SHP77 (cell line): Measurements from ENCODE around the gene CRTC1.
"Not testable (repeated sequence)": the region's sequence is repeated elsewhere in the genome, so short reads cannot be mapped to it uniquely, and the experiment has no call there.

ENCODE experiments used
- DNase-seq, 2 experiments: peaks; one replicate each; lab custom pipeline; 2025; lab: John Stamatoyannopoulos, UW

The CRTC1 gene

DNA sequence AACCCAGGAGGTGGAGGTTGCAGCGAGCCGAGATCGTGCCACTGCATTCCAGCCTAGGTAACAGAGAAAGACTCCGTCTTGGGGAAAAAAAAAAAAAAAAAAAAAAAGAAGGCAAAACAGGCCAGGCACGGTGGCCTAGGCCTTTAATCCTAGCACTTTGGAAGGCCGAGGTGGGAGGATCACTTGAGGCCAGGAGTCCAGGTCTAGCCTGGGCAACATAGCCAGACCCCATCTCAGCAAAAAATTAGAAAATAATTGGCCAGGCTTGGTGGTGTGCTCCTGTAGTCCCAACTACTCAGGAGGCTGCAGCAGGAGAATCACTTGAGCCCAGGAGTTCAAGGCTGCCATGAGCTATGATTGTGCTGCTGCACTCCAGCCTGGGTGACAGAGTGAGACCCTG lies 43.4 kb downstream of the CRTC1 start:
- no peak for DNase-seq

DNA sequence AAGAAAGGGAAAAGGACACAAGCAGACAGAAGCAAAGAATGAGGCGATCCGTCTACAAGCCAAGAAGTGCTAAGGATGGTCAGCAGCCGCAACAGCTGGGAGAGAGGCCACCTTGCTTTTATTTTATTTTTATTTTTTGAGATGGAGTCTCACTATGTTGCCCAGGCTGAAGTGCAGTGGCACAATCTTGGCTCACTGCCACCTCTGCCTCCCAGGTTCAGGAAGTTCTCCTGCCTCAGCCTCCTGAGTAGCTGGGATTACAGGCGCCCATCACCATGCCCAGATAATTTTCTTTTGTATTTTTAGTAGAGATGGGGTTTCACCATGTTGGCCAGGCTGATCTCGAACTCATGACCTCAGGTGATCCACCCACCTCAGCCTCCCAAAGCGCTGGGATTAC lies 44.1 kb downstream of the CRTC1 start:
- DNase-seq: not testable (repeated sequence)

DNA sequence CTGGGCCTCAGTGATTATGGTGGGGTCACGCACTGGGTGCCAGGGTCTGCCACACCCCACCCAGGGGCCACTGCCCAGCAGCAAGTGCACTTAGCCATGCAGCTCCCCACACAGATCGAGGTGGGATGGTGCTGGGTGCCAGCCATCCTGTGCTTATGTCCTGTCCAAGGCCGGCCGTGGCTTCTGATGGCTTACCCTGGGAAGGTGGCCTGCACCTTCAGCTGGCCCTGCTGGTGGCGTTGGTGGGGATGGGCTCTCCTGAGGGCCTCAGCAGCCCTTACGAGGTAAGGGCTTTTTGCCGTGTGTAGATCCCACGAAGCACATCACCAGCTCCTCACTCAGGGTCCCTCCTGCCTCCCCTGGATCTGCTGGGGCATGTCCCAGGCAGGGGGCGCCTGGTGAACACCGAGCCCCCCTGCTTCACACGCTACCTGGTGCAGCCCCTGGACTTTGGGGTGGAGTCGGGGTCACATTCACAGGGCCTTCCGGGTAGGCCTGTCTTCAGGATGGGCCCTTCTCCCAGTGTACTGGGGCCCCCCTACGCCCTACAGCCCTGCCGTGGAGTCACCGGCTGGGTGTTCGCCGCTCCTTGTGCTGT lies 46.6 kb downstream of the CRTC1 start:
- no peak for DNase-seq

DNA sequence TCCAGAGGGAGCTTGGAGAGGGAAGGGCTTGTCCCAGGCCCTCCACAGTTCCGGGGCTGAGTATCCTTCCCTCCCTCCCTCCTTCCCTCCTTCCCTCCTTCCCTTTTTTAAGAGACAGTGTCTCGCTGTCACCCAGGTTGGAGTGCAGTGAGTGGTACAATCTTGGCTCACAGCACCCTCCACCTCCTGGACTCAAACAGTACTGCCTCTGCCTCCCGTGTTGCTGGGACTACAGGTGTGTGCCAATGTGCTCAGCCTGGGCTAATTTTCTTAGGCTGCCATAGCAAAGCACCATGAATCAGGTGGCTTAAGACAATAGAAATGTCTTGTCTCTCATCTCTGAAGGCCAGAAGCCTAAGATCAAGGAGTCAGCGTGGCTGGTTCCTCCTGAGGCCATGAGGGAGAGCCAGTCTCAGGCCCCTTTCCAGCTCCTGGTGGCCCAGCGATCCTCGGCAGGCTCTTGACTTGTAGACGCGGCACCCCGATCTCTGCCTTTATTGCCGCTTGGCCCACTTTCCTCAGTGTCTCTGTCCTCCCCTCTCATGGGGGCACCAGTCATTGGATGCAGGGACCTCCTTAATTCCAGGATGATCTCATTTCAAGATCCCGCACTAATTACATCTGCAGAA lies 47.5 kb downstream of the CRTC1 start:
- DNase-seq: no peak

DNA sequence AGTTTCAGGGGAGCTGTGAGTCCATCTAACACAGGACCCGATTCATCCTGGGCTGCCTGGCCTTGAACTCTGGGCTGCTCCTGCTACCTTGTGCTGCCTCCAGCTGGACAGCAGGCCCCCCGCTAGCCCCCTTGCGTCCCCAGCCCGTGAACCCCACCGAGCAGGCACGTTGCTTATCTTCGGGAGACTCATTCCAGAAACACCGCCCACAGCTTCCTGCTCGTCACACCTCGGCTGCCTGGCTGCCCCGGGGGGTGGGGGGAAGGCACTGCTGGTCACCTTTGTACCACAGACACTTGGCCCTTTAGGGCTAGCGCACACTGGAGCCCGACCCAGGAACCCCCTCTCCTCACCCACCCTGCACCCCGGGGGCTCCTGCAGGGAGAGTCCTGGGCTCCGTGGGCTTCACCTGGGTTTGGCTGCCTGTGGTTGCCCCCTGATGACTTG lies 48.1 kb downstream of the CRTC1 start:
- no peak for DNase-seq

DNA sequence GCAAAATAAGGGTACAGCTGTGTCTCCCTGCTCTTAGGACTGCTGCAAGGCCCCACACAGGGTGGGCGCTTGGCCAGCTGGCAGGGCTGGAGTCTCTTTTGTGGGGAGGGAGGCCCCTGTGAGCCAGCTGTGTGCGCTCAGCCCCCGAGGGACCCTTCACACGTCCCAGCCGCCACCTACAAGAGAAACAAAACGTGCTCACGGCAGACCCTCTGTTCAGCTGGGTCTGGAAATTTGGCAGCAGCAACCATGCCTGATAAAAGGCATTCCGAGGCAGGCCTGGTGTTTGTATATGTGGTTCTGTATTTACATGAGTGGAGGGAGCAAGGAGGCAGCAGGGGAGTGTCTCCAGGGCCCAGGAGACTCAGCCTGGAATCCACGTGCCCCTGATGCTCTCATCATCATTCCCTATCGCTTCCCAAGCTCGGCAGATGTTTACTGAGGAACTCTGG lies 49.7 kb downstream of the CRTC1 start:
- DNase-seq: no peak

DNA sequence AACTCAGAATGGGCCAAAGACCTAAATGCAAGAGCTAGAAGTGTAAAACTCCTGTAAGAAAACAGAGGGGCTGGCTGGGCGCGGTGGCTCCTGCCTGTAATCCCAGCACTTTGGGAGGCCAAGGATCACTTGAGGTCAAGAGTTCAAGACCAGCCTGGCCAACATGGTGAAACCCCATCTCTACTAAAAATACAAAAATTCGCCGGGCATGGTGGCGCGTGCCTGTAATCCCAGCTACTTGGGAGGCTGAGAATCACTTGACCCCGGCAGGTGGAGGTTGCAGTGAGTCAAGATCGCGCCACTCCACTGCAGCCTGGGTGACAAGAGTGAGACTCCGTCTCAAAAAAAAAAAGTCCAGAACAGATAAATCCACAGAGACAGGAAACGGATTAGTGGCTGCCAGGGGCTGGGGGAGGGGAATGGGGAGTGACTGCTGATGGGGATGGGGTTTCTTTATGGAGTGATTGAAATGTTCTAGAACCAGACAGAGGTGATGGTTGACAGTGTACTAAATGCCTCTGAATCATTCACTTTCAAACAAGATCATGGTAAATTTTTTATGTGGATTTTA lies 50.4 kb downstream of the CRTC1 start:
- DNase-seq: not testable (repeated sequence)

DNA sequence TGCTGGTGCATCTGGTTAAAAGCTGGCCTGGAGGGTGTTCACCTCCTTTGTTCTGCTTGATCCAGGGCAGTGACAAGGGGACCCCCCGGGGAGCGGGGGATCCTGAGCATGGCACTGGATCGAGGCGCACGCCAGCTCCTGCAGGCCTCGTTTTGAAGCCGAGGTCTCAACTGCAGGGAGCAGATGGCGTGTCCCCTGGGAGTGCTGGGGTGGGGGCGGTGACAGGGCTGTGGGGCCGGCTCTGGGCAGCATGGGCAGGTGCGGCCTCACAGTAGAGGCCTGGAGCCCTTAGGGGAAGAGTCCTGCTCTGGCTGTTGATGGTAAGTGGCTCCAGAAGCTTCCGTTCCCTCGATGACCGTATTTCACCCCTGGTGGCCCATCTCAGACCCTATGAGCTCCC lies 51.8 kb downstream of the CRTC1 start:
- DNase-seq: peak in 1 of 2 experiments; percentile 2

DNA sequence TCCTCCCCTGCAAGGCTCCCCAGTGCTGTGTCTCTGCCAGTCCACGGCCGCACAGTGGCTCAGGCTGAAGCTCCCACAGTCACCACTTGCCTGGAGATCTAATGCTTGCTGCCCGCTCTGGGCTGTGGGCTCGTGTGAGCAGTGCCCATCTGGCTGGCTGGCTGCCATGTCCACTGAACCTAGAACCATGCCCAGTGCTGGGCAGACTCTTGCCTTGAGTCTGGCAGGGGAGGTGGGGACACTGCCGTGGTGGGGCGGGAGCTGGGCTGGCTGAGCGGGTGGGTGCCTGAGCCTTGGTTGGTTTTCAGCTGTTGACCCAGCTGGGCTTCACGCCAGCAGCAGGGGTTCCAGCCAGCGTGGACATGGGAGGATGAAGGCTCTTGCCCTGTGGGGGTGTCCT lies 52.3 kb downstream of the CRTC1 start:
- DNase-seq: peak in 1 of 2 experiments; percentile 1

DNA sequence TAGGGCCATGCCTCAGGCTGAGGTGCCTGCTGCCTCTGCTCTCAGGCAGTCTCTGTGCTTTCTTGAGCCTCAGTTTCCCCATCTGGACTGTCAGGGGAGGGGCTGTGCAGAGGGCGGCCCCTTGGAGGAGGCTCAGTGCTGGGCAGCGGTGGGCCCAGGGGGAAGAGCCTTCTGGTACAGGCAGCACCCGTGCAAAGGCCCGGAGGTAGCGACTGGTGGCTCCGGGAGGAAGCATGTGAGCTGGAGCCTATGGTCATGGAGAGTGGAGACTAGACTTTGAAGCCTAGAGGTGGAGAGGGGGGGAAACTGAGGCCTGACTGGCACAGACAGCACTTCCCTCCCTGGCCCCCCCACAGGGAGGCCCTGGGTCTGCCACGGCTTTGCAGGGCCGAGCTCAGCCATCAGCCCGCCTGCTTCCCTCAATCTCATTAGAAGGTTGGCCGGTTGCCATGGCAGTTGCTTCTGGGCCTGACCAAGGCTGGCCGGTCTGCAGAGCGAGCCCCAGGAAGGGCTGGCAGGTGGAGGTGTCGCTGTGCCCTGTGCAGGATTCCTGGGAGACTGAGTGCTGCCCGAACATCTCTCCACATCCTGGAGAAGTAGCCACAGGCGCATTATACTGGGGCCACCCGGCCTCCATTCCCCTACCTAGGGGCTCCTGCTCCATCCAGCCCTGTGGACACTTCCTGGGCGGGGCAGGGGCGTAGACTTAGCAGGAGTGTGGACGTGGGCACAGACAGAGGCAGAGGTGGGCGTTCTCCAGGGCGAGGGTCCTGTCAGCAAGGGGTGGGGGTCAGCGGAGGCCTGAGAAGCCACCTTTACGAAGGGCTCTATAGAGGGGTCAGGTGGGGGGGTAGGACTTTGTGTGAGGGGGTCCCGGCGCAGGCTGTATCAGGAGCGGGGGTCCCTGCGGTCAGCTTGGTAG lies 53.2 kb downstream of the CRTC1 start:
- DNase-seq: peak; percentile 1 to 28

DNA sequence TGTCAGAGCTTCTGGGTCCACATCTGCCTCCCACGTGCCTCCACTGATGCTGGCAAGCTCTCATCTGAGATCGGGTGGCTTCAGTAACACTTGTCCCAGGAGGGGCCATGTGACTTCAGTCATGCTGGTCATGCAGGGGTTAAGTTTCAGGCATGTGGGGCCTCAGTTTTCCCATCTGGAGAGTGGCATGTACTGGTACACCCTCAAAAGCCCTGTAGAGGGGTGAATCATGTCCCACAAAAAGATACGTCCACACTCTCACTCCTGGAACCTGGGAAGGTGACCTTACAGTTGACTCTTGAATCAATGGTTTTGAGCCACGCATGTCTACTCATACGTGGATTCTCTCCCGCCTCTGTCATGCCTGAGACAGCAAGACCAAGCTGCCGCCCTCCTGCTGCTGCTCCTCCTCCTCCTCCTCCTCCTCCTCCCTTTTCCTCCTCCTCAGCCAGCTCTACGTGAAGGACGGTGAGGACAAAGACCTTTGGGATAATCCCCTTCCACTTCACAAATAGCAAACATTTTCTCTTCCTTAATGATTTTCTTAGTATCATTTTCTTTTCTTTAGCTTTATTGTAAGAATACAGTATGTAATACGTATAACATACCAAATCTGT lies 54.0 kb downstream of the CRTC1 start:
- no peak for DNase-seq

DNA sequence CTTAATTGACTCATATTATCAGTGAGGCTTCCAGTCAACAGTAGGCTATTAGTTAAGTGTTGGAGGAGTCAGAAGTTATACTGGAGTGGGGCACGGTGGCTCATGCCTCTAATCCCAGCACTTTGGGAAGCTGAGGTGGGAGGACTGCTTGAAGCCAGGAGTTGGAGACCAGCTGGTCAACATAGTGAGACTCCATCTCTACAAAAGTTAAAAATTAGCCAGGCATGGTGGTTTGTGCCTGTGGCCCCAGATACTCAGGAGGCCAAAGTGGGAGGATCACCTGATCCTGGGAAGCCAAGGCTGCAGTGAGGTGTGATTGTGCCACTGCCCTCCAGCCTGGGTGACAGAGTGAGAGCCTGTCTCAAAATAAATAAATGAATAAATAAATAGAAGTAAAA lies 54.5 kb downstream of the CRTC1 start:
- no peak for DNase-seq

DNA sequence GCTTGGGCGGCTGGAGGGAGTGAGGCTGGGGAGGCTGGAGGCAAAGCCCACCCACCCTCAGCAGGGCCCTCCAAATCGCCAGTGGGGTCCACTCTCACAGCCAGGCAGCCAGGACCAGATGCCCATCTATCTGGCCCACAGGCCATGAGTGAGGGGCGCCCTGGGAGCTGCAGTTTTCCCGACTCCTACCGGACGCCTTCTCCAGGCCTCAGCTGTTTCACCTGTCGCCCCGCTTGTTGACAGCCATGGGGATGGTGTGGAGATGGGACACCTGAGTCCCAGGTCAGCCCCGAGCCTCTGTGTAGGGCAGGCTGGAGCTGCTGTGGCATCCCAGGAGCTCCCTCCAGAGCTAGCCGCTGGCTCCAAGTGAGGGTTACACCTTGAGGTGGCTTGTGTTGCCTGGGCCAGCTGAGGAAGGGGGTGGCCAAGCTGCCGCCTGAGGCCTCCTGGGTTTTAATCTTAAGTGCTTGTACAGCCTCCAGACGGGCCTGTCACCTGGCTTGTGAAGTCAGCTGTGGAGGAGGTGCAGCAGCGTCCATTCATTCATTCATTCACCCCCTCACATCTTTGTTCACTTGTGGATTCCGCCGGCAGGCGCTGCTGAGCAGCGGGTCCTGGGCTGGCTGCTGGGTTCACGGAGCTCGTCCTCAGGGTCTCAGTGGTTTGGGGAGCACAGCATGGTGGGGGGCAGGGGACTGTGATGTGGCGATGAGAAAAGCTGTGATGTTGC lies 55.6 kb downstream of the CRTC1 start:
- DNase-seq: no peak

DNA sequence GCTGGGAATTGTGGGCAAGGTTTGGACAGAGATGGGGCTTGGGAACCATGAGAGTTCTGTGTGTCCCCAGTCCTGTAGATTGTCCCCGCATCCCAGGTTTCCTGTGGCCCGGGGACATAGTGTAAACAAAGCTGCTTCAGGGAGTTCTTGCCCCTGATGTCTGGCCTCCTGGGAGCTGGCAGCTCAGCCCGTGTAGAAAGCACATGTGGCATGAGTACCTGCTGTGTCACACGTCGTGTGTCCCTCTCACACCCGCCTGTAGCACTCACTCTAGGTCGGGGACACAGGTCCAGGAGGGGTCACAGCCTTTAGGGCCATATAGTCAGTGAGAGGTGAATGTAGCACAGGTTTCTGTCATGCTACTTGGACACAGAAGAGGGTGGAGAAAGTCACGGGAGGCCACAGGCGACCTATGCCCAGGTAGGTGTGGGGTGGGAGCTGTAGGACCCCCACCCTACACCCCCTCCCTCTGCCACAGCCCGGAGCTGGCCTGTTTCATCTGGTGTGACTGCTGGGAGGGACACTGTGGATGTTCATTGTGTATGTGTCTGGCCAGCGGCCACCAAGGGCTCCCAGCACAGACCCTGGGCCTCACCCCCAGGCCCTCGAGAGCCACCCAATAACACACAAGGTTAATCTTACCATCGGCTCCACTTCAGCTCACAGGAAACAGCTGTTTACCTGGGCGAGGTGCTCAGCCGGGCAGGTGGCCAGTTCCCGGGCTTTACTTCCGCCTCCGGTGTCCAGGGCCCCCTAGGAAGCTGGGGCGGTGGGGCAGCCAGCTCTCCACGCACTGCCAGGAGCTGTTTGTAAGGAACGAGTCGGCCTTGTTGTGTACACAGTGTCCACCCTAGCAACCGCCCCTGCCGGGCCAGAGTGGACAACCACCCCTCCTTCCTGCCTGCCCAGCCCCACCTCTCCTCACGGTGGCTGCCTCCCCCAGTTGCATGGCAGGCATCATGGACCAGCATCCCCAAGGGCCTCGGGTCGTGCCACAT lies 57.9 kb downstream of the CRTC1 start:
- DNase-seq: peak; percentile 30 to 63

DNA sequence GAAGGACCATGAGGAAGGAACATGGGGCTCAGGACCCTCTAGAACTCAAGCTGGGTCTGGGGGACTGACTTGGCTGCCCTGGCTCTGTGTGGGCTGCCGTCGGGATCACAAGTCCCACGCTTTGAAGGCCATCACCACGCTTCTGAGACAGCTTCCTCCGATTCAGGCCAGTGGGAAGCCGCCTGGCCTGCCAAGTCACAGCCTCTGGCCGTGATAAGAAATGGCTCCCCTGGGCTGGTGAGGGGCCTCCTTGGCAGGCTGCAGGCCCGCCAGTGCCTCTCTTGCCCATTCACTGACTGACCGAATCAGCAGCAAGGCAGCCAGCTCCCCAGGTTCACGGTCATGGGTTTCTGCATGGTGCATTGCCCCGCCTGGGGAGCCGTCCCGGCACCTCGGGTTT lies 58.8 kb downstream of the CRTC1 start:
- DNase-seq: no peak

DNA sequence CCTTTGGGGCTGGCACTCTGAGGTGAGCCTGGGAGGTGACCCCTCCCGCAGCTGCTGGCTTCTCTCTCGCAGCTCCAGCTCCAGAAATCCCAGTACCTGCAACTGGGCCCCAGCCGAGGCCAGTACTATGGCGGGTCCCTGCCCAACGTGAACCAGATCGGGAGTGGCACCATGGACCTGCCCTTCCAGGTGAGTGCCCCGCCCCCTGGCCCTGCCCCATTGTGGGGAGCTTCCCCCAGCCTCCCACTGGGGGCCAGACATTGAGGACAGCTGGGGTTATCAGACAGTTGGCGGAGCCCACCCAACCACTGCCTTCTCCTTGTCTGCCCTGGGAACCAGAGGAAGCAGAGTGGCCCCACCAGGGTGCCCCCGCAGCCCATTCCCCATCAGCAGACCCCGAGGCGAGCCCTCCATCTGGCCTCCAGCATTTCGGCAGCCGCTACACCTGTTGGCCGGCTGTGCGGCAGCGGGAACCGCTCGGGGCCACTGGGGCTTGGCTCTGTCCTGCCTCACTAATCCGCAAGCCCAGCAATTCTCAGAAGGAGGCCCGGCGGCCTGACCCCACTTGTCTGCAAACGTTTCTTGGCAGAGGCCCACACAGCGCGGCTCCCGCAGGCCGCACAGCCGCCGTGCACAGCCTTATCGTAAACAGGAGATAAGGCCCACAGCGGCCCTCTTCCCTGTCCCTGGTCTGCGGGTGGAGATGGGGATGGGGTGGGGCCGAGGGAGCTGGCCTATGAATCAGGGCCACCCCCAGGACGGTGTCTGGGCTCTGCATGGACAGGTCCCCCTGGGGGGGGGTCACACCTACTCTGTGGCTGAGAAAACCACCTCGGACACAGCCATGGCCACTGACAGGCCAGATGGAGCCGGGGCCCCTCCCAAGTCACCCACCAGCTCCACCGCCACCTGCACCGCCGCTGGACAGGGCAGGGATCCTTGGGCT lies 59.6 kb downstream of the CRTC1 start:
- DNase-seq: no peak

DNA sequence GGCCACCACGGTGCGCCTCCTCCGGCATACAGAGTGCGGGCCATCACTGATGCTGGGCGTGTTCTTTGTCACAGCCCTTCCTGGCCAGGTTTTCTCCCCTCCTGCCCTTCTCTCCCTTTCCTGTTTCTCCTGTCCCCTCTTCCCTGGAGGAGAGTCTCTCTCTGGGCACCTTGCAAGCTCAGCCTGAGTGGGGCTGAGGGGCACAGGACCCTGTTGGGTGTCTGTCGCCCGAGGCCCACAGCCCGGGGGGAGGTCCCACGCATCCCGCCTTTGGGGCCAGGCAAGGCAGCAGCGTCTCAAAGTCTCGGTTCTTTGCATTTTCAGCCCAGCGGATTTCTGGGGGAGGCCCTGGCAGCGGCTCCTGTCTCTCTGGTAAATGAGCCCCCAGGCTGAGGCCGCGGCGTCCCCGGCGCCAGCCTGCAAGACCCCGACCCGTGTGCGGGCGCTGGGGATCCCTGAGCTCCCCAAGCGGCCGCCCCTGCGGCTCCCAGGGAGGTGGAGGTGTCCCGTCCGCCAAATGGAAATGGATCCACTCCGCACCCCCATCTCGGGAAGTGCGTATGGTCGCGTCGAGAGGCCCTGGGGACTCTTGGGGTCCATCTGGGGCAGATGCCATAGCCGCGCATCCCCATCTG lies 60.4 kb downstream of the CRTC1 start:
- DNase-seq: no peak

DNA sequence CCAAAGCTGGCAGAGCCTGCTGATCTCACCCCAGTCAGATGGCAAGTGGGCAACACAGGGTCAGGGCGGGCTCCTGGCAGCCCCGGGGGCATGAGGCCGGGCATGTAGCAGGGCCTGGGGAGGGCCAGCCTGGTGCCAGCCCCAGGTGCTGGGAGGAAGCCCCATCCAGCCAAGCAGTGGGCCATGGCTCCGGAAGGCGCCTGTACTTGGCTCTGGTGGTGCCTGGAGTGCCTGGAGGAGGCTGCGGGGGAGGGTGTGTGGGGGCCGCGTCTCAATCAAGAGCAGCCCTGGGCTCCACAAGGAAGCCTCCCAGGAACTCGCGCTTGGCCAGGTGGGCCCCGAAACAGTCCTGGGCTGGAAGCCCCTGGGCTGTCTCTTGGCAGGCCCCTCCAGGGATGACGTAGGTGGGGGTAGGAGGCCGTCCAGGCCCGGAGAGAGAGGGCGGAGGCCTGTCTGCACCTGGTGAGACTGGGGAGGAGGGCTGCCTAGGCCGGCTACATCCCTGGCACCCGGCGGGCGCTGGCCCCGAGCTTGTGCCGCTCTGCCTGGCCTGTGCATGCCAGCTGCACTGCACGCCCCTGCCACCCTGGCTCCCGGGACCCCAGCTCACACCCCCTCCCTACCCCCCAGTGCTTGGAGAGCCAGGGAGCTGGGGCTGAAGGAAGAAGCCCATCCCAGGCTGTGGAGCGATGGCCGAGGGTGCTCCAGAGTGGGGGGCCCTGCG lies 61.7 kb downstream of the CRTC1 start:
- no peak for DNase-seq
